Measurements from ENCODE around the gene TMPRSS11A.

The TMPRSS11A gene

DNA sequence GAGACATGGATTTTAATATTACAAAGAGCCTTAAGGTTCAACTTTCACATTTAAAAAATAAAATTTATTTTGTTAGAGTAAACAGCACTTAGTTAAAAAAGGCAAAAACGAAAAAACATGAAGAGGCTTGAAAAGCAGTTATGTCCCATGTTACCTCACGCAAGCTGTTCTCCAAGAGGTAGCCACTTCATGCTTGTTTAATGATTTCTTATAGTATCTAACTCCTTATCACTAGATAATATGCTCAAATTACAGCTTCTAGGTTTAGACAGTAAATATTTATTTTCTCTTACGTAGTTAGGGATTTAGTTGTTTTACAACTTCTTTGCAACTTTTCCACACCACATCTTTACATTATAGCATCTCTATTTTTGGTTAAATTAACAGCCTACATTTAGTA, 51.7 kb downstream of the TMPRSS11A start:
- no peak for ATAC-seq
- DNase-seq = no peak

GRCh38 chr4:67911141-67911540, 52.2 kb downstream of the TMPRSS11A start:
- DNase-seq = no peak
- ATAC-seq = no peak

DNA sequence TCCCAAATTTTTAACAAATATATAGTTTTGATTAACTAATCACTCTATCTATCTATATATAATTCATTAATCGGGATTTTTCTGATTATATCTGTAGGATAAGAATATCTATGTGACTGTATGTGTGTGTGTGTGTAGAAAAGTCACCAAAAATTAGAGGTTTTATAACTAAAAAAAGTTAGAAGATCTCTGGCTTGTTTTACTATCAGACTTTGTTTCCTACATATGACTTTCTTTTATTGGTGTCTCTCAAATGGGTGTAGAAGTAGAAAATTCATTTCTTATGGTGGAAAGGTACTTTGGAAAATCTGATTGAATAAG, 52.7 kb downstream of the TMPRSS11A start:
- no peak for ATAC-seq
- DNase-seq = no peak

GRCh38 chr4:67909905-67910584, 53.2 kb downstream of the TMPRSS11A start:
- ATAC-seq = no peak
- DNase-seq = no peak

GRCh38 chr4:67907650-67908049, 55.6 kb downstream of the TMPRSS11A start:
- ATAC-seq (no peak), DNase-seq (no peak)

- no peak for ATAC-seq
- DNase-seq = no peak
Observed at GRCh38 chr4:67899096-67899495, 64.2 kb downstream of the TMPRSS11A start.

DNA sequence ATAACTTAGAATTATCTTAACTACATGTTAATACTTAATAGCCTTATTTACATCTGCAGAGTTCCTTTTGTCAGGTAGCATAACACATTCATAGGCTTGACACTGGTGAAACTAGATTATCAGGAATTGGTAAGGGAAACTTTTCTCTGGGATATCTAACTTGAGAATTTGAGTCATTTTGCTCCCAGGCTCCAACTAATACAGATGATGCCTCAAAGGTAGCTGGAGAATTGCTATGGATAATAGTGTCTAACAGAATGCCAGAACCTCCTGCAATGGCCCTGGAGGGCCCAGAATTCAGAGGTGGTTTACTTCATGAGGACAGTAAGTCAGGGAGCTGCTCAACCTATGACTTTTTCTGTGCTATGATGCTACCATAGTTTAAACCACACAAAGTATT, 65.6 kb downstream of the TMPRSS11A start:
- no peak for DNase-seq
- no peak for ATAC-seq

- ATAC-seq = no peak
- no peak for DNase-seq
Observed at GRCh38 chr4:67896421-67897065, 66.8 kb downstream of the TMPRSS11A start.

DNA sequence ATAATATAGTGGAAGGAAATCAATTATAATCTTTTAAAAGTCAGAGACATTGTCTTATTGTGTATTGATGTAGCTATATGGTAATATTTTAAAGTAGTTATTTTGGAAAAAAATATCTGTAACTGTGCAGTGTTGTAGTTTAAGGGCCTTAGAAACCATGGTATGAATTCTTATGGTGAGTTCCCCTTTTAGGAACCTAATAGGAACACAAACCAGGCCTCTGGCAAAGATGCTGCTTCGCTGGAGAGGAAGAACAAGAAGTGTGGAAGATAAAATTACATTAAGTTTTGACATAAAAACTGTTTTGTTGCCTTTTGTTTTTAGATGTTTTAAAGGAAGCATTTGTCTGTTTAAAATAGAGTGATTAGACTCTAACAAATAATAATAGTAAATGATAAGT, 68.6 kb downstream of the TMPRSS11A start:
- DNase-seq (no peak), ATAC-seq (no peak)

DNA sequence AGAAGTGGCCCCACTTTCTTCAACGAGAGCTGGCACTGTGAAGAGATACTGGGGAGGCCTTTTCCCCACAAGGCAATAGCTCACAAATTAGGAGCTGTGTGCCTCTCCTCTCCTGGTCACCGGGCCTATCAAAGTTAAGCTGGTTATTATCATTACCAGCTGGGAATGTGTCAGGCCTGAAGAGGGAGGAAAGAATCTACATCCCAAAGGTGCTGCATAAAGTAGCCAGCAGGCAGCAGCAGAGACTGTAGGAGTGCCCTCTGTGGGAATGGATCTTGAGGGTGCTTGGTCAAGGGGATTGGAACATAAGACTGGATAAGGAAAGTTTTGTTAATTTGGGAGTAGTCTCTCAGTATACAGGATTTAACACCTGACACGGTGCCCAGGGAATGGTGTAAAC, 70.4 kb downstream of the TMPRSS11A start:
- DNase-seq (no peak), ATAC-seq (no peak)

DNA sequence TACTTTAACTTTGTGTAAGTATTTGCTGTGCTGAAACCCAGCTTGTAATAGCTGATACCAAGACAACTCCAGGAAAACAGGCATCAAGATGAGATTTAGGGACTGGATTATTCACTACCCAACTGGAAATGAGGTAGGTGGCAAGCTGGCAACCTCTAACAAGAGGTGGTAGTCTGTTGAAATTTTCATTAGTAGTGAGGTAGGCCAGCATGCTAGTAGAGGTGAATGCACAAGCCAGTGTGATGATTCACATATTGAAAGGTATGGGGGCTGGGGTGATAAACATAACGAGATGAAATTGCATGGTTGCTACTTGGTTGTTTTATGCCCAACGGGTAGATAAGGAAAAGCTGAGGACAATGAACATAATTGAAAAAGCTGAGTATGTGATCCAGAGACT, 71.0 kb downstream of the TMPRSS11A start:
- ATAC-seq (no peak), DNase-seq (no peak)

DNA sequence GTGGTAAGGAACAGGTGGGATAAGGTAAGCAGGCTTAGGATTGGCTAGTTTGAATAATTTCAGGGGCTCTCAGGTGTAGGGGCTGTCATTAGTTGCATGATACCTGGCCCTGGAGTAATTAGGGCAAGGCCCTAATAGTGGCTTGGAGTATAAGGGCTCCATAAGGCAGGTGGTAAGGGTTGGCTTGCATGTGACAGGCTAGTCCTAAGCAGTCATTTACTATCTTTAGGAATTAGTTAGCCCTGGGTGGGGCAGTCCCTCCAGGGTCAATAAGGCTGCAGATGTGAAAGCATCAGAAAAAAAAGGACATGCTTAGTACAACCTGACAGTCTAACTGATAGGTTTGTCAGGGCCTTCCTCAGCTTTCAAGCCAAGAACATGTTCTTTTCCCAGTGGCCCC, 71.6 kb downstream of the TMPRSS11A start:
- no peak for ATAC-seq

DNA sequence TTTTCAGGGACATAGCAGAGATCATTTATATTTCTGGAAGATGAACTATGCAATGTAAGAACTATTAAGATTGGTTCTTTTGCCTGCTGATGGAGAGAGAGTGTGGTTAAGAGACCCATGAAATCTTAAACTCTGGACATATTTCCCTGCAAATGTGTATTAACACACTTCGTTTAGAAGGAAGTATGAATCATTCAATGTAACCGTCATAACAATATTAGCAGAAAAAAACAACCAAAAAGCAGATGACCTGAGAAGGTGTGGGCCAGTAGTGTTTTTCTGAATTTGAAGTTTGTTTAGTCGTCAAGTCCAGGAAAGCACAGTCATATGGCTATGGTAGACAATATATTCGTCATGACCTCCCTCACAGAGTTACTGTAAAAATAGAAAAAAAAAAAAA, 77.0 kb downstream of the TMPRSS11A start:
- no peak for ATAC-seq

More for the DNA sequence above, 71.6 kb downstream of the TMPRSS11A start:
- DNase-seq = no peak

DNA sequence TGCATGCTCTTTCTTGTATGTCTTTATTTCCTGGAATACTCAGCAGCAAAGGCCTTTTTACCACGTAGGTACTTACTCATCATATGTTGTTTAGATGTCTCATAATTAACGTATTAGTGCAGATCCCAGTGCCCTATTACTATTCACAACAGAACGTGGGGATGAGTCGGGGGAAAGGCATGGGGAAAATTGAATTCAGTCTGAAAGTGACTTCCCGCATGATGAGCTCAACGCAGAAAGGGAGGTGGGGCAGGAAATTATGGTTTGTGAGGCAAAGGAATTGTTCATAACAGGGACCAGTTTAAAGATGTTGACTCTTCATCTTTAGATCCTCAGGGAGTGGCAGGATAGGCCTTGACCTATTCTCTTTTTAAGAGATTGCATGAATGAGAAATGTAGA, 77.5 kb downstream of the TMPRSS11A start:
- DNase-seq (no peak), ATAC-seq (no peak)

More for the DNA sequence above, 77.0 kb downstream of the TMPRSS11A start:
- no peak for DNase-seq

- no peak for DNase-seq
- ATAC-seq = no peak
Observed at GRCh38 chr4:67884701-67885100, 78.6 kb downstream of the TMPRSS11A start.

DNA sequence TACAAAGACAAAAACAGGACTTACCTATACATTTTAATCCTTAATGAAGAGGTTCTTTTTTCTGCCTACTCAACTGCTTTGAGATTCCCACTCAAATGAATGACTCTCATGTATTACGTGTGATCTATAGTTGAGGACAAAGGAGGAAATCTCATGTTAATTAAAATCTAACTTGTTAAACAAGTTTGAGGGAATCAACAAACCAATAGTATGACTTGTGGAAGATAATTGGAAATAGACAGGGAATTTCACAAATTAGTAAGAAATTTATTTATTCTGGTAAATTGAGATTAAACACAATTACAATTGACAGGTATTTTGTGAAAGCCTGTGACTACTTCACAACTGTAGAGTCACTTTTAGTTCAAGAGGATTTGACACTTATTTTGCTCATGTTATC, 79.4 kb downstream of the TMPRSS11A start, which contains the start of gene TMPRSS11D:
TMPRSS11D (minus strand) TSS at position 101 of the 400 bp plus-strand sequence; CDS start at position 32, 69 bp downstream.
- ATAC-seq (no peak), DNase-seq (no peak)

DNA sequence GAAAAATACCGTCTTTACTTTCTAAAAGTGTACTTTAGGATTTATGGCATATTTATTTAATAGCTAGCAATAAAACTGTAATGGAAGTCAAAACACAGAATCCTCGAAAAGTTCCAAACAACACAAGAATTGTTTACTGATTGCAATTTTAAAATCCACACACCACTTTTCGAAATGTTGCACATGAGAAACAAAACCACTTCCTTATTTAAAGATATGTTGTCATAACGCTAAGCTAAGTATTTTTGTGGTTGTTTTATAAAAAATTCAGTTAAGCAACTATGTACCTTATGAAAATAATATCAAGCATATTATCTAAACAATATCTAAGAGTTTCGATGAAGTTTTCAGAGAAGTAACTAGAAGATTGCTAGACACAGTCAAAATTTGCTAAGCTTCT, 79.8 kb downstream of the TMPRSS11A start:
- no peak for DNase-seq
- ATAC-seq = no peak

DNA sequence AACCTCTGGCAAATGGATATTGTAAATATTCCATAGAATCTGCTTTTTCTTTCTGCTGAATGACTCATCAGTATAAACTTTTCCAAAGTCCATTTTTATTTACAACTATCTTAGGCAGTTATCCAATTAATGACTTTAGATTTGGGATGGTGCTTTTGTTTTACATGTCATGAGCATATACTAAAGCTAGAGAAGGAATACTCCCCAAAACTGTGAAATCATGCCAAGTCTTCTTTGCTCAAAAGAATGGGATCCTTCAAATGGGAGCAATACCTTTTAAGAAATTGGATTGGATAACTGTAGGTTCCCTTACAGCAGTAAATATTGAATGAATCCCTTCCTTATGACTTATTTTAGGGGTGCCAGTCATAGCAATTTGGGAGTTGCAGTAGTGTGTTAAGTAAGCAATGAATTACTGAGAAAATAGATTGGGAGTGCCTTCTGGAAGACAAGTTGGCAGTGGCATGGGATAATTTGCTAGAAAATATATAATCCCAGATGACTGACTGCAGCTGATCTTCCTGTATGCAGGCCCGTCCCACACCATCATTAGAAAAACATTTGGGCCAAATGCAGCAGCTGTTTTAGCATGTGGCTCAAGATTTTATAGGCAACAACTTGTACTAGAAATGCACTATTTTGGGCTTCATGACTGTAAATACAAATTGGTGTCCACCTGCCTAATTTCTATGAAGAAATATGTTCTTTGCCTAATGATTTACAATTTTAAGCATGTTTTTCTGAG, 82.3 kb downstream of the TMPRSS11A start:
- ATAC-seq (no peak), DNase-seq (no peak)

GRCh38 chr4:67879486-67879885, 83.8 kb downstream of the TMPRSS11A start:
- ATAC-seq (no peak), DNase-seq (no peak)

DNA sequence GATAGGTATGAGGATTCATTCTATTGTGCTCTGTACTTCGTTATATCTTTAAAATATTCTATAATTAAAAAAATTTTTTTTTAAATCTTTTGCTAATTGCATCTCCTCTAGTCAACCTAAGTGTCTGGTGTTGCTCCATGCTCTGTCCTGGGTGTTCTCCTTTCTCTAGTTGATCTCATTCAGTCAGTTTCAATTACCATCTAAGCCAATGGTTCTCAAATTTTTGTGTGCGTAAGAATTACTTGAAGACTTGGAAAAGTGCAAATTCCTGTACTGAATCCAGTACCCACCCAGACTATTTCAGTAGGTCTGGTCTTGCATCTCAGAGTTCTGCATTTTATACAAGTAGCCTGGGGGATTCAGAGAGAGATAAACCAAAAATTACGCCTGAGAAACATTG, 86.2 kb downstream of the TMPRSS11A start:
- DNase-seq (no peak), ATAC-seq (no peak)

- DNase-seq (no peak), ATAC-seq (no peak)
Observed at GRCh38 chr4:67874986-67875385, 88.3 kb downstream of the TMPRSS11A start.

DNA sequence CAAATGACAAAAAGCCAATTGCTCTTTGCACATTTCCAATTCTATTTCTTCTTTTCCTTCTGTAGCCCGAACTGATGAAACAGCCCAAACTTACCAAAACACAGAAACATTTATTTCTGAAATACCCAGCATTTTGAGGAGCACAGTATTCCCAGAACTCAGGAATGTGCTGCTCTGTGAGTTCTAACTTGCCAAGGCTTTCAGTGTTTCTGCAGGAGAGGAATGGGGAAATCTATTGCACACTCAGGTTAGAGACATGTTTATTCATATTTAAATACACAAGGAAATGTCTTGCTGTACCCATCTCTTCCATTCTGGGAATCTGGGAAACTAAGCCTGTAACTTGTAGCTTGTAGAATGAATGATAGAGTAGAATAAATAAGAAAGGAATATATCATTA, 90.2 kb downstream of the TMPRSS11A start:
- ATAC-seq = no peak
- DNase-seq = no peak

DNA sequence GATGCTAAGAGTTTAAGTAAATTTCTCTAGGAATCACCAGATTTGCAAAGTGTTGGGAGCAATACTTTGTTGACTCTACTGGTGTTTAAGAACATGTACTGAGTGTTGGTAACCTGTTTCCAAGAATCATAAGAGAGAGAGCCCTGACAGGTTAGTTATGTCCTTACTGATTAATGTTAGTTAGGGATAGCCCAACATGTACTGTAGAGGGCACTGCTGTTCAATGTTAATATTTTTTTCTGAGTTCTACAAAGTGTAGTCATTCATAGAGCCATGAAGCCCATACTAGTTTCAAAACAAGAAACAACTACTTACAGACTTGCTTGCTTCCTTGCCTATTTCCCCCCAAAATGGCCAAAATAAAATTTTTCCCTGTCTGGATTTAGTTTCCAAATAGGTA, 91.4 kb downstream of the TMPRSS11A start:
- DNase-seq (no peak), ATAC-seq (peak; percentile 52)

Data from stimulated activated naive CD8-positive, alpha-beta T cell treated with anti-CD3 and anti-CD28 coated beads, Interleukin-15, Interleukin-2, amounts not matched to agents 100 U/mL and 50 U/mL, for 24 hours (primary cell).